ENCODE measurements around the gene XRCC4. TPM values are rescaled to one million over a fixed set of nuclear protein-coding genes. Genes with fewer than 3 reads are reported as not detected.

Gene XRCC4
- total RNA-seq, 3 donors from 2014 or later = 6.4 to 8.3 (median 8.1) TPM

GRCh38 chr5:83156001-83156400 lies 78.7 kb downstream of the XRCC4 start:
- DNase-seq (no peak), ATAC-seq (no peak)
- no peaks in the 10 kb centered on the region for H3K9me3 ChIP-seq
- H3K4me3 ChIP-seq = no peak overlapping the region
- TF ChIP-seq, protein P1, sequence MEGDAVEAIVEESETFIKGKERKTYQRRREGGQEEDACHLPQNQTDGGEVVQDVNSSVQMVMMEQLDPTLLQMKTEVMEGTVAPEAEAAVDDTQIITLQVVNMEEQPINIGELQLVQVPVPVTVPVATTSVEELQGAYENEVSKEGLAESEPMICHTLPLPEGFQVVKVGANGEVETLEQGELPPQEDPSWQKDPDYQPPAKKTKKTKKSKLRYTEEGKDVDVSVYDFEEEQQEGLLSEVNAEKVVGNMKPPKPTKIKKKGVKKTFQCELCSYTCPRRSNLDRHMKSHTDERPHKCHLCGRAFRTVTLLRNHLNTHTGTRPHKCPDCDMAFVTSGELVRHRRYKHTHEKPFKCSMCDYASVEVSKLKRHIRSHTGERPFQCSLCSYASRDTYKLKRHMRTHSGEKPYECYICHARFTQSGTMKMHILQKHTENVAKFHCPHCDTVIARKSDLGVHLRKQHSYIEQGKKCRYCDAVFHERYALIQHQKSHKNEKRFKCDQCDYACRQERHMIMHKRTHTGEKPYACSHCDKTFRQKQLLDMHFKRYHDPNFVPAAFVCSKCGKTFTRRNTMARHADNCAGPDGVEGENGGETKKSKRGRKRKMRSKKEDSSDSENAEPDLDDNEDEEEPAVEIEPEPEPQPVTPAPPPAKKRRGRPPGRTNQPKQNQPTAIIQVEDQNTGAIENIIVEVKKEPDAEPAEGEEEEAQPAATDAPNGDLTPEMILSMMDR (IDR thresholded peaks at IDR 0.05) = no peak
- intact Hi-C loops (cut with DNase I, micrococcal nuclease) = no loop called here
- no peaks in the 10 kb centered on the region for H3K36me3 ChIP-seq (ENCODE audit: low read depth)
- H3K4me1 ChIP-seq (ENCODE audit: low read depth) = peaks cover 5% of the 10 kb centered on the region

DNA sequence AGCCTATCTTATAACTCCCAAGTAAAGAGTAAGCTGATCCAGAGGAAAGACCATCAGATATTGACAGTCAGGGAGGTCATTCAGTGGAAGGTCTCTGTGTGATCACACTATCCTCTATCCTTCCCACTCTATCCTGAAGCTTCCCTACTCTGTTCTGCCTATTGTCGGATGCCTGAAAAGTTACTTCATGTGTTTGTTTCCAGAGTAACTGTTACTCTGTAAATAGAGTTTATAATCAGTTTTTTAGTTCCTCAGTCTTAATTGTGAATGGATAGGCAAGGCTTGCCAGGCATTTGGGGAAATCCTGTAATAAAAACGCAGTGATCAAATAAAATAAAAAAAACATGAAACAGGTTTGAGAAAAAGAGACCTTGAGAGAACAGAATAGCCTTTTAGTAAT lies 79.8 kb downstream of the XRCC4 start:
- DNase-seq (no peak), ATAC-seq (no peak)
- Histone ChIP-seq H3K4me1 (ENCODE audit: low read depth) (peaks cover 5% of the 10 kb centered on the region), H3K36me3 (ENCODE audit: low read depth) (no peaks in the 10 kb centered on the region), H3K9me3 (no peaks in the 10 kb centered on the region), H3K4me3 (no peak overlapping the region)
- TF ChIP-seq, protein P1 (IDR thresholded peaks at IDR 0.05) = no peak
- intact Hi-C loops (cut with DNase I, micrococcal nuclease) = no loop called here

DNA sequence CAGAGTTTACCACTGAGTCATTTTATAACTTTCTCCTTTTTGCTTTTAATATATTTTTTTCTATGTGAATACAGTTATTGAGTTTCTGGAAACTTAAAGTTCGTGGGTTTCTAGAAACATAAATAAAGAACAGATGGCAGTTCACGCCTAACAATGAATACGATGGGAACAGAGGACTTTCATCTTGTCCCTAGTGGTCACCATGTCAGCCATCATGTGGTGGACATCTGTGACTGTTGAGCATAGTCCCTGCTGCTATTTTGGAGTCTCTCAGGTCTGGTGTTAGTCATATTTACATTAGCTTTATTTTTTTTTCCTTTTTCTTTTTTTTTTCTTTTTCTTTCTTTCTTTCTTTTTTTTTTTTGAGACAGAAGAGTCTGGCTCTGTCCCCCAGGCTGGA lies 85.3 kb downstream of the XRCC4 start:
- intact Hi-C loops (cut with DNase I, micrococcal nuclease) = no loop called here
- H3K4me1 ChIP-seq (ENCODE audit: low read depth) = no peaks in the 10 kb centered on the region
- DNase-seq = no peak
- no peaks in the 10 kb centered on the region for H3K36me3 ChIP-seq (ENCODE audit: low read depth)
- no peak for ATAC-seq
- TF ChIP-seq, protein P1 (IDR thresholded peaks at IDR 0.05) = no peak
- no peaks in the 10 kb centered on the region for H3K9me3 ChIP-seq
- H3K4me3 ChIP-seq = no peak overlapping the region

GRCh38 chr5:83167538-83167937 lies 90.2 kb downstream of the XRCC4 start:
- TF ChIP-seq, protein P1 (IDR thresholded peaks at IDR 0.05) = no peak
- DNase-seq = no peak
- intact Hi-C loops (cut with DNase I, micrococcal nuclease) = no loop called here
- no peaks in the 10 kb centered on the region for H3K36me3 ChIP-seq (ENCODE audit: low read depth)
- H3K9me3 ChIP-seq = no peaks in the 10 kb centered on the region
- H3K4me1 ChIP-seq (ENCODE audit: low read depth) = no peaks in the 10 kb centered on the region
- ATAC-seq = no peak
- no peak overlapping the region for H3K4me3 ChIP-seq

DNA sequence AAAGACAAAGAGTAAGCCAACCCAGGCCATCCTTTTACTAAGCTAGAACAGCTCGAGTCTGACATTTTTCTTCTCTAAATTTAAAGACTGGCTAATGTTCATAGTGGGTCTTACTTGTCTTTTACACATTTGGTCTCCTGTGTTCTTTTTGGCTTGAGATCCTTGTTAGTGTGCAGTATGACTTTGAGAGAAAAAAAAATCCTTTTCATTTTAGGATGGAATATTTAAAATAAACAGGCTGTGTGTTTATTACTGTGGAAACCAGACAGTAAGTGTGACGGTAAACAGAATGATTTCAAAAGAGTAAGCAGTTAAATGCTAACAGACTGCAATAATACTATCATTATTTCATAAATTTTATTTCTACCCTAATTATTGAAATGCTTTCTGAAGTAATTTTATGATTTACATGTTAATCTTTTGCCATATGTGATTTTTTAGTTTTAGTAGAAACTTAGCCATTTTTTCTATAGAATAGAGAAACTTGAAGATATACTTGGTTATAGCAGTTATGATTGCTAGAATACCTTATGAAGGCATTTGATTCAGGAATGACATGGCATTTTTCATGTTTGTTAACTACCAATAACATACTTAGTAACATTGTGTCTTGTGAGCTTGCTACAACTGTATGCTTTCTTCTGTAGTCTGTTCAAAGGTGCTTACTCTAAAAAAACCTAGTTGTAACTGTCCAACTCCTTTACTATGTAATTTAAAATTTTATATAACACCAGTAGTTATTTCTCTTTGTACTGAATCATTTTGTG lies 92.4 kb downstream of the XRCC4 start:
- intact Hi-C loops (cut with DNase I, micrococcal nuclease) = no loop called here
- no peak overlapping the region for H3K4me3 ChIP-seq
- no peak for ATAC-seq

More for the DNA sequence above, 92.4 kb downstream of the XRCC4 start:
- no peak for DNase-seq
- no peaks in the 10 kb centered on the region for H3K4me1 ChIP-seq (ENCODE audit: low read depth)
- H3K36me3 ChIP-seq (ENCODE audit: low read depth) = no peaks in the 10 kb centered on the region
- TF ChIP-seq, protein P1 (IDR thresholded peaks at IDR 0.05) = no peak
- no peaks in the 10 kb centered on the region for H3K9me3 ChIP-seq

Data from mucosa of descending colon (tissue), 3 donors.